ENCODE results near the gene ALKBH7. TPM values are rescaled to one million over a fixed set of nuclear protein-coding genes. Genes with fewer than 3 reads are reported as not detected.

The ALKBH7 gene
- total and polyA plus RNA-seq, 10 of the 15 experiments (the other 5 are each of a cell fraction or from before 2014, with no cell fraction given), result 0.31 to 82.5 (median 37.6) TPM

GRCh38 chr19:6413721-6414643 is 41.4 kb downstream of the ALKBH7 start (continued):
- no peak for TF ChIP-seq REST (IDR thresholded peaks at IDR 0.05; ENCODE audit: low read depth, low read length)

DNA sequence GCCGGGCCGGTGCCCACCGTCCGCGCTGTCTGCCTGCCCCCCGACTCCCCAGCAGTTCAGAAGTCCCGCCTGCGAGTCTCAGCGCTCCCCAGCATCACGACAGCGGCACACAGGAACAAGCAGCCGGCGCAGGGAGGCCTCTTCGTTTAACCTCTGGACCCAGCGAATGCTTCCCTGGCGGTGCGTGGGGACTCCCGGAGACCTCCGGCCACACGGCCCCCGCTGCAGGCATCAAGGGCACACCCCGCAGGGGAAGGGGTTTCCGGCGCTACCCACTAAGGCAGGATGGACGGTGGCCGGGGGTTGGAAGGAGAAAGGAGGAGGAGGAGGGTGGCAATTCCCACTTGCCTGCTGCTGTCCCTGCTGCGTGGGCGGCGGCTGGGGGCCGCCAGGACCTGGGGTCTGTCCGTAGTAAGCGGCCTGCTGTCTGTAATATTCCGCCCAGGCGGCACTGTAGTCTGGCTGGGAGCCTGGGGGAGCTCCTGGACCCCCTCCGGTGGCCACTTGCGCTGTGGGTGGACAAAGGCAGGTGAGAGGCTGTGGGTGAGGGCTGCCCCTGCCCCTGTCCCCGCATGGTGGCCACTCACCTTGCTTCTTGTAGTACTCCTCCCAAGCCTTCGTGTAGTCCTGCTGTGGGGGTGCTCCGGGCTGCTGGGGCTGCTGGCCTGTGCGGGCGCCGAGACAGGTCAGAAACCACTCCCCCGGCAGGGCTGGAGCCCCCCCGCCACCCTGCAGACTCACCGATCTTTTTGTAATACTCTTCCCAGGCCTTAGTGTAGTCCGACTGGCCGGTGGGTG is 42.4 kb downstream of the ALKBH7 start:
- WGBS (ENCODE audit: insufficient coverage, insufficient replicate concordance, low lambda C conversion rate, missing lambda C conversion rate), result 94% methylated on average over 47 of the region's 47 CpGs

More for the DNA sequence above, 42.4 kb downstream of the ALKBH7 start:
- H3K9ac ChIP-seq (ENCODE audit: control insufficient read depth, insufficient read depth, low read length), result no peak overlapping the region
- SMC1A ChIA-PET (ENCODE audit: uncharacterized antibody, unreplicated experiment), result no interaction called here
- FAIRE-seq (no peak), ATAC-seq (no peak), DNase-seq (ENCODE audit: low read depth, low spot score) (no peak)
- no peak overlapping the region for H2AFZ ChIP-seq (ENCODE audit: control insufficient read depth, low read depth, low read length)
- H4K20me1 ChIP-seq (ENCODE audit: control insufficient read depth, insufficient read depth), result peaks cover 7% of the 10 kb centered on the region; the same call in 1 of the 2 replicates
- peaks cover 5% of the 10 kb centered on the region for H3K79me2 ChIP-seq (ENCODE audit: control insufficient read depth, insufficient read depth, low read length)
- no peaks in the 10 kb centered on the region for H3K4me1 ChIP-seq (ENCODE audit: control insufficient read depth, insufficient read depth, low read length)
- H3K9me3 ChIP-seq (replicated peaks; ENCODE audit: control insufficient read depth, insufficient read depth, low read length), result no peaks in the 10 kb centered on the region
- CTCF ChIA-PET, result no interaction called here
- no peak overlapping the region for H3K4me3 ChIP-seq
- TF ChIP-seq ETV6 (conservative IDR thresholded peaks at IDR 0.05 in 1 of 2, IDR thresholded peaks at IDR 0.05 in 1 of 2; ENCODE audit: borderline replicate concordance in 1 of 2, low read depth in 1 of 2) (no peak), POLR2A (IDR thresholded peaks at IDR 0.05; ENCODE audit: low read depth, low read length) (peak; percentile 18; the same call in 1 of the 2 replicates)
- POLR2A ChIA-PET, result no interaction called here
- in situ Hi-C loops (cut with MboI), result no loop called here
- no peaks in the 10 kb centered on the region for H3K27me3 ChIP-seq (replicated peaks in 1 of 2; ENCODE audit: control insufficient read depth in 2 of 2, insufficient read depth in 2 of 2, low read length in 1 of 2)
- peaks cover 22 to 45% of the 10 kb centered on the region in 2 experiments; a peak in 3 of 4 replicates for H3K36me3 ChIP-seq (ENCODE audit: control insufficient read depth in 2 of 2, insufficient read depth in 2 of 2, low read length in 1 of 2)
- no peak overlapping the region for H3K27ac ChIP-seq (ENCODE audit: control insufficient read depth, insufficient read depth)
- BruUV-seq (replicated peaks), result no TSS peak
- RAD21 ChIA-PET (ENCODE audit: unreplicated experiment), result no interaction called here
- intact Hi-C loops (cut with micrococcal nuclease; ENCODE audit: unreplicated experiment), result no loop called here
- H3K4me2 ChIP-seq (ENCODE audit: control insufficient read depth, insufficient read depth), result no peak overlapping the region

Data from GM12878 (cell line).